Keratinocyte (primary cell): ENCODE data around the gene AGPS. TPM values are rescaled to one million over a fixed set of nuclear protein-coding genes. Genes with fewer than 3 reads are reported as not detected.

Source experiments
- DNase-seq: peaks from one replicate; pipeline ENCODE4 v3.0.0-alpha.2; 2011; ENCODE audit warnings: low read depth, missing footprints, low spot score
- FAIRE-seq: peaks from 2 replicates; lab custom pipeline; 2011; peaks lifted over from hg19 to GRCh38; lab: Jason Lieb, UNC
- H2AFZ ChIP-seq: 2 replicates; pipeline ENCODE4 v1.6.0; 2012; ENCODE audit warnings: low read length, control low read depth, inconsistent platforms; ENCODE audit not compliant: control insufficient read depth
- H3K27ac ChIP-seq: 2 replicates; pipeline ENCODE4 v1.5.1; 2011; ENCODE audit warnings: low read length; ENCODE audit not compliant: control insufficient read depth, insufficient read depth
- H3K27me3 ChIP-seq: 3 replicates; pipeline ENCODE4 v1.6.0; 2011; ENCODE audit warnings: low read length; ENCODE audit not compliant: control insufficient read depth, insufficient read depth; ENCODE audit errors: extremely low read depth
- H3K36me3 ChIP-seq, 2 experiments: 2 replicates in 1 of 2; 3 replicates in 1 of 2; pipeline ENCODE4 v1.5.1; 2011; ENCODE audit warnings: low read length in 2 of 2, mild to moderate bottlenecking in 1 of 2; ENCODE audit not compliant: control insufficient read depth in 2 of 2, insufficient read depth in 2 of 2; ENCODE audit errors: extremely low read depth in 1 of 2
- H3K4me1 ChIP-seq: 3 replicates; pipeline ENCODE4 v1.5.1; 2011; ENCODE audit warnings: low read length; ENCODE audit not compliant: control insufficient read depth, insufficient read depth; ENCODE audit errors: extremely low read depth
- H3K4me2 ChIP-seq: 3 replicates; pipeline ENCODE4 v1.6.0; 2011; ENCODE audit warnings: low read depth, low read length; ENCODE audit not compliant: control insufficient read depth, insufficient read depth; ENCODE audit errors: extremely low read depth
- H3K4me3 ChIP-seq, 3 experiments: fragments of 200-600 bp in 1 of 3; sonication (generic) in 1 of 3; 2 replicates in 2 of 3; 3 replicates in 1 of 3; pipeline ENCODE4 v1.5.1; 2011 to 2016; ENCODE audit warnings: low read length in 3 of 3, mild to moderate bottlenecking in 3 of 3, control low read depth in 2 of 3, inconsistent platforms in 1 of 3, low read depth in 1 of 3, mixed read lengths in 1 of 3, mixed run types in 1 of 3, moderate library complexity in 1 of 3; ENCODE audit not compliant: control insufficient read depth in 2 of 3, insufficient read depth in 2 of 3; ENCODE audit errors: extremely low read depth in 1 of 3
- H3K79me2 ChIP-seq: 2 replicates; pipeline ENCODE4 v1.6.0; 2012; ENCODE audit warnings: low read length; ENCODE audit not compliant: control insufficient read depth, insufficient read depth
- H3K9ac ChIP-seq: 3 replicates; pipeline ENCODE4 v1.6.0; 2011; ENCODE audit warnings: low read length; ENCODE audit not compliant: control insufficient read depth, insufficient read depth; ENCODE audit errors: extremely low read depth
- H3K9me1 ChIP-seq: 3 replicates; pipeline ENCODE4 v1.6.0; 2011; ENCODE audit warnings: low read length; ENCODE audit not compliant: control insufficient read depth, insufficient read depth; ENCODE audit errors: extremely low read depth
- H3K9me3 ChIP-seq: 2 replicates; pipeline ENCODE4 v1.5.1; 2012; ENCODE audit warnings: low read depth, low read length; ENCODE audit not compliant: control insufficient read depth
- H4K20me1 ChIP-seq: 3 replicates; pipeline ENCODE4 v1.6.0; 2011; ENCODE audit warnings: low read length; ENCODE audit not compliant: control insufficient read depth, insufficient read depth; ENCODE audit errors: extremely low read depth
- CTCF ChIP-seq, 3 experiments: IDR thresholded peaks in 1 of 3; conservative IDR thresholded peaks in 1 of 3; optimal IDR thresholded peaks in 1 of 3; 2 replicates in 2 of 3; 3 replicates in 1 of 3; pipeline versions ENCODE3 to v1.5.1; 2011; ENCODE audit warnings: low read length in 3 of 3, mild to moderate bottlenecking in 3 of 3, moderate library complexity in 2 of 3, control low read depth in 1 of 3, inconsistent platforms in 1 of 3; ENCODE audit not compliant: insufficient read depth in 2 of 3; ENCODE audit errors: extremely low read depth in 1 of 3
- EZH2 ChIP-seq: IDR thresholded peaks from one replicate; pipeline ENCODE4 v1.6.1; 2012; ENCODE audit warnings: inconsistent platforms, mild to moderate bottlenecking, low read length, moderate library complexity
- dilution Hi-C: fragments of 300-500 bp; cut with MboI; formaldehyde crosslinking; loops from one replicate; pipeline ENCODE4 v1.7.0; 2020; ENCODE audit warnings: low sequenced_read_pairs; ENCODE audit not compliant: extremely low pct_ligation_motif_present
- polyA plus RNA-seq, 5 experiments: library from polyadenylated mRNA; depleted of rRNA in 3 of 5; stranded (reverse) in 3 of 5; stranded (forward) in 1 of 5; unstranded in 1 of 5; fragments of >200 nt; gene quantifications; 1 replicate in 1 of 5; 2 replicates in 3 of 5; 3 replicates in 1 of 5; pipeline versions ENCODE4 v1.2.1 to v1.2.3, GENCODE V29; 2011 to 2012; ENCODE audit warnings: missing spikeins in 2 of 5, low read depth in 1 of 5, low replicate concordance in 1 of 5

Gene AGPS
- polyA plus RNA-seq, 1 donor (not counting 4 experiments of a cell fraction or from before 2014, with no cell fraction given): 28.0 TPM

GRCh38 chr2:177523781-177524180, 131.2 kb downstream of the AGPS start:
- Histone ChIP-seq H3K9me1 (no peaks in the 10 kb centered on the region), H3K9ac (no peak overlapping the region), H4K20me1 (no peaks in the 10 kb centered on the region), H3K4me2 (no peak overlapping the region), H2AFZ (no peak overlapping the region), H3K4me3 (no peak overlapping the region), H3K27me3 (no peaks in the 10 kb centered on the region), H3K4me1 (no peaks in the 10 kb centered on the region), H3K36me3 (peaks cover 0 to under 1% of the 10 kb centered on the region in 2 experiments), H3K79me2 (no peaks in the 10 kb centered on the region), H3K9me3 (no peaks in the 10 kb centered on the region), H3K27ac (no peak overlapping the region)
- TF ChIP-seq EZH2 (no peak), CTCF (optimal IDR thresholded peaks at IDR 0.05 in 1 of 3, IDR thresholded peaks at IDR 0.05 in 1 of 3, conservative IDR thresholded peaks at IDR 0.05 in 1 of 3; ENCODE audit: extremely low read depth in 1 of 3, insufficient read depth in 2 of 3, low read length in 3 of 3) (no peak)
- dilution Hi-C loops: no loop called here
- DNase-seq: no peak
- FAIRE-seq: no peak

GRCh38 chr2:177525351-177525924, 132.9 kb downstream of the AGPS start:
- no peak overlapping the region for H3K9ac ChIP-seq
- no peaks in the 10 kb centered on the region for H3K79me2 ChIP-seq
- H3K9me3 ChIP-seq: no peaks in the 10 kb centered on the region
- dilution Hi-C loops: no loop called here
- H3K4me1 ChIP-seq: no peaks in the 10 kb centered on the region
- TF ChIP-seq EZH2 (no peak), CTCF (optimal IDR thresholded peaks at IDR 0.05 in 1 of 3, IDR thresholded peaks at IDR 0.05 in 1 of 3, conservative IDR thresholded peaks at IDR 0.05 in 1 of 3; ENCODE audit: extremely low read depth in 1 of 3, insufficient read depth in 2 of 3, low read length in 3 of 3) (no peak)
- H3K36me3 ChIP-seq: no peaks in the 10 kb centered on the region
- H2AFZ ChIP-seq: no peak overlapping the region
- no peak overlapping the region for H3K27ac ChIP-seq
- no peak overlapping the region for H3K4me3 ChIP-seq
- DNase-seq (no peak), FAIRE-seq (no peak)
- H3K27me3 ChIP-seq: no peaks in the 10 kb centered on the region
- H3K9me1 ChIP-seq: no peaks in the 10 kb centered on the region
- H3K4me2 ChIP-seq: no peak overlapping the region
- no peaks in the 10 kb centered on the region for H4K20me1 ChIP-seq
